Measurements from ENCODE around the gene ZDHHC9.

The ZDHHC9 gene

GRCh38 chrX:129843459-129844306 is at the start of gene ZDHHC9:
TSS of gene ZDHHC9 (minus strand) at chrX:129843886. CDS start at chrX:129841945, 1,941 bp downstream.
- Histone ChIP-seq H2AFZ (ENCODE audit: low read depth, low read length) (peak within 1 kb of the TSS; percentile 96), H3K9ac (ENCODE audit: low read depth, low read length) (peak within 1 kb of the TSS; percentile 61), H3K4me3 (ENCODE audit: low read depth in 1 of 2, low read length in 2 of 2) (peak within 1 kb of the TSS; percentile 59 to 91), H3K36me3 (ENCODE audit: insufficient read depth, low read length) (no peaks in the 10 kb centered on the region), H3K4me2 (ENCODE audit: insufficient read depth, low read length) (peak within 1 kb of the TSS; percentile 95), H3K79me2 (ENCODE audit: insufficient read depth, low read length) (no peaks in the 10 kb centered on the region), H3K27me3 (ENCODE audit: insufficient read depth, low read length, poor library complexity) (no peaks in the 10 kb centered on the region), H3K27ac (ENCODE audit: low read length) (peak within 1 kb of the TSS; percentile 41; the same call in 1 of the 2 replicates), H3K9me3 (ENCODE audit: insufficient read depth, low read length, severe bottlenecking) (no peaks in the 10 kb centered on the region), H3K4me1 (ENCODE audit: insufficient read depth, low read length) (peaks cover 21% of the 10 kb centered on the region), H4K20me1 (ENCODE audit: insufficient read depth, low read length) (no peaks in the 10 kb centered on the region)
- peak; percentile 90 for DNase-seq
- TF ChIP-seq EZH2 (IDR thresholded peaks at IDR 0.05; ENCODE audit: borderline replicate concordance, low read depth, low read length, severe bottlenecking) (no peak), CTCF (IDR thresholded peaks at IDR 0.05; ENCODE audit: borderline replicate concordance, extremely low read depth, low read length, poor library complexity, severe bottlenecking) (no peak)
- peak; percentile 97 for ATAC-seq (ENCODE audit: insufficient read depth, low read depth)

GRCh38 chrX:129877401-129877800 is 33.7 kb upstream of the ZDHHC9 start:
- Histone ChIP-seq H3K4me3 (ENCODE audit: low read depth in 1 of 2, low read length in 2 of 2) (no peak overlapping the region), H3K79me2 (ENCODE audit: insufficient read depth, low read length) (no peaks in the 10 kb centered on the region)
- no peak for ATAC-seq (ENCODE audit: insufficient read depth, low read depth)

GRCh38 chrX:129876771-129877305 is 33.2 kb upstream of the ZDHHC9 start:
- Histone ChIP-seq H3K9ac (ENCODE audit: low read depth, low read length) (no peak overlapping the region), H3K27me3 (ENCODE audit: insufficient read depth, low read length, poor library complexity) (no peaks in the 10 kb centered on the region), H2AFZ (ENCODE audit: low read depth, low read length) (no peak overlapping the region), H3K79me2 (ENCODE audit: insufficient read depth, low read length) (no peaks in the 10 kb centered on the region), H3K27ac (ENCODE audit: low read length) (no peak overlapping the region), H4K20me1 (ENCODE audit: insufficient read depth, low read length) (no peaks in the 10 kb centered on the region), H3K9me3 (ENCODE audit: insufficient read depth, low read length, severe bottlenecking) (no peaks in the 10 kb centered on the region), H3K36me3 (ENCODE audit: insufficient read depth, low read length) (no peaks in the 10 kb centered on the region), H3K4me3 (ENCODE audit: low read depth in 1 of 2, low read length in 2 of 2) (no peak overlapping the region), H3K4me1 (ENCODE audit: insufficient read depth, low read length) (no peaks in the 10 kb centered on the region), H3K4me2 (ENCODE audit: insufficient read depth, low read length) (no peak overlapping the region)
- ATAC-seq (ENCODE audit: insufficient read depth, low read depth), result no peak
- no peak for TF ChIP-seq CTCF (IDR thresholded peaks at IDR 0.05; ENCODE audit: borderline replicate concordance, extremely low read depth, low read length, poor library complexity, severe bottlenecking)
- TF ChIP-seq EZH2 (IDR thresholded peaks at IDR 0.05; ENCODE audit: borderline replicate concordance, low read depth, low read length, severe bottlenecking), result no peak
- no peak for DNase-seq

More at GRCh38 chrX:129877401-129877800, 33.7 kb upstream of the ZDHHC9 start:
- Histone ChIP-seq H3K4me2 (ENCODE audit: insufficient read depth, low read length) (no peak overlapping the region), H3K4me1 (ENCODE audit: insufficient read depth, low read length) (no peaks in the 10 kb centered on the region), H3K36me3 (ENCODE audit: insufficient read depth, low read length) (no peaks in the 10 kb centered on the region), H3K27ac (ENCODE audit: low read length) (no peak overlapping the region), H4K20me1 (ENCODE audit: insufficient read depth, low read length) (no peaks in the 10 kb centered on the region), H3K9me3 (ENCODE audit: insufficient read depth, low read length, severe bottlenecking) (no peaks in the 10 kb centered on the region), H2AFZ (ENCODE audit: low read depth, low read length) (no peak overlapping the region), H3K9ac (ENCODE audit: low read depth, low read length) (no peak overlapping the region), H3K27me3 (ENCODE audit: insufficient read depth, low read length, poor library complexity) (no peaks in the 10 kb centered on the region)
- DNase-seq, result no peak
- no peak for TF ChIP-seq EZH2 (IDR thresholded peaks at IDR 0.05; ENCODE audit: borderline replicate concordance, low read depth, low read length, severe bottlenecking)
- no peak for TF ChIP-seq CTCF (IDR thresholded peaks at IDR 0.05; ENCODE audit: borderline replicate concordance, extremely low read depth, low read length, poor library complexity, severe bottlenecking)
